NK-92 (cell line): ENCODE results near the gene ACAD11.
"Not testable (repeated sequence)": the region's sequence is repeated elsewhere in the genome, so short reads cannot be mapped to it uniquely, and the experiment has no call there.

Experiments
- DNase-seq: peaks from one replicate; lab custom pipeline; 2025; ENCODE audit not compliant: unreplicated experiment; lab: John Stamatoyannopoulos, UW

The ACAD11 gene

GRCh38 chr3:132600614-132601013 is 59.0 kb downstream of the ACAD11 start:
- not testable (repeated sequence) for DNase-seq

GRCh38 chr3:132598181-132598580 is 61.4 kb downstream of the ACAD11 start:
- no peak for DNase-seq

GRCh38 chr3:132597660-132598059 is 61.9 kb downstream of the ACAD11 start:
- DNase-seq, result no peak

- DNase-seq, result no peak
These were observed 62.7 kb downstream of the ACAD11 start, which contains the start of gene ACKR4 for GRCh38 chr3:132596816-132597433. ACKR4 (plus strand) TSS chr3:132597270; CDS start chr3:132600398, 3,128 bp downstream.

- no peak for DNase-seq
These were observed 63.3 kb downstream of the ACAD11 start for GRCh38 chr3:132596326-132596725.

- no peak for DNase-seq
These were observed 64.6 kb downstream of the ACAD11 start for GRCh38 chr3:132595014-132595413.

GRCh38 chr3:132594498-132594897 is 65.1 kb downstream of the ACAD11 start:
- DNase-seq, result no peak

GRCh38 chr3:132593947-132594323 is 65.7 kb downstream of the ACAD11 start:
- no peak for DNase-seq

GRCh38 chr3:132593241-132593946 is 66.2 kb downstream of the ACAD11 start:
- DNase-seq, result no peak

GRCh38 chr3:132592216-132592615 is 67.4 kb downstream of the ACAD11 start:
- DNase-seq, result no peak

- no peak for DNase-seq
These were observed 72.2 kb downstream of the ACAD11 start for GRCh38 chr3:132587401-132587800.

- no peak for DNase-seq
These were observed 85.8 kb downstream of the ACAD11 start for GRCh38 chr3:132573797-132574211.

GRCh38 chr3:132570016-132570415 is 89.6 kb downstream of the ACAD11 start:
- no peak for DNase-seq

GRCh38 chr3:132569580-132569979 is 90.0 kb downstream of the ACAD11 start:
- DNase-seq, result no peak

- DNase-seq, result no peak
These were observed 90.5 kb downstream of the ACAD11 start for GRCh38 chr3:132569153-132569552.

GRCh38 chr3:132568422-132568821 is 91.2 kb downstream of the ACAD11 start:
- DNase-seq, result no peak

GRCh38 chr3:132564070-132564465 is 95.5 kb downstream of the ACAD11 start:
- no peak for DNase-seq

GRCh38 chr3:132563420-132564069 is 96.1 kb downstream of the ACAD11 start:
- DNase-seq, result no peak

GRCh38 chr3:132561003-132561402 is 98.6 kb downstream of the ACAD11 start:
- DNase-seq, result no peak

GRCh38 chr3:132556508-132557159 is 103.0 kb downstream of the ACAD11 start:
- DNase-seq, result no peak

- DNase-seq, result not testable (repeated sequence)
These were observed 103.6 kb downstream of the ACAD11 start for GRCh38 chr3:132556036-132556386.
